HG03460 (cell line): ENCODE results near the gene MPDZ.

ENCODE experiments used
- ATAC-seq: cut with Tn5 transposase; IDR thresholded peaks from one replicate; pipeline ENCODE4 v1.9.1; 2021; ENCODE audit not compliant: unreplicated experiment

MPDZ gene

DNA sequence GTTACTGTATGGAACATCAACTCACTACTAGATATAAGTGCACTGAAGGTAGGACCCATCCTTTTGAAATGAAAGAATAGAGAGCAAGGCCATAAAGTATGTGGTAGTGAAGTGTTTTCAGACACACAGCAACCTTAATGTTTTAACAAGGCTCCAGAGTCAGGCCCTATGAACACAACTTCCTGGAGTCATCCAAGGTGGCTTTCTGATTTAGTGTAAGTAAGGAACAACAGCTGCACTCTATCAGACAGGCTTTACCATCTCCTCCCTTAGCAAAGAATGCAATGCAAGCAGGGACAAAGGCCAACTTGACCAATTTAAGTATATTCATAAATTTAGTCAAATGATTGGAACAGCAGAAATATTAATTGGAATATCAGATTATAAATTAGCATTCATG is 90.1 kb downstream of the MPDZ start:
- no peak for ATAC-seq

DNA sequence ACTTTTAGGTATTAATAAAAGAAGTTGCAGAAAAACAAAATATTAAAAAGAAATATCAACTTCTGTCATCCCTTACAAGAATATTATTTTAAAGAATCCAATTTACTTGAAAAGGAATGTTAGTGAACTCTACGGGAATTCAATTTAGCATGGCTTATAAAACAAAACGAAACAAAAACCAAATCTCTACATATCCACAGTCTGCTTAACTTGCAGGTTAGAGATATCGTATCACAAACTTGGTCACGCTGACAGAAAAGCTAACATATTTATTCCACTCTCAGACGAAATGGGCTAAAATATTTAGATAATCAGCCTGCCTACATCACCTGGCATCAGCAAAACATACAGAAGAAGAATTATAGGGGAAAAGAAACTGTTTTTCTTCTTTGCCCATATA is 92.7 kb downstream of the MPDZ start:
- no peak for ATAC-seq

DNA sequence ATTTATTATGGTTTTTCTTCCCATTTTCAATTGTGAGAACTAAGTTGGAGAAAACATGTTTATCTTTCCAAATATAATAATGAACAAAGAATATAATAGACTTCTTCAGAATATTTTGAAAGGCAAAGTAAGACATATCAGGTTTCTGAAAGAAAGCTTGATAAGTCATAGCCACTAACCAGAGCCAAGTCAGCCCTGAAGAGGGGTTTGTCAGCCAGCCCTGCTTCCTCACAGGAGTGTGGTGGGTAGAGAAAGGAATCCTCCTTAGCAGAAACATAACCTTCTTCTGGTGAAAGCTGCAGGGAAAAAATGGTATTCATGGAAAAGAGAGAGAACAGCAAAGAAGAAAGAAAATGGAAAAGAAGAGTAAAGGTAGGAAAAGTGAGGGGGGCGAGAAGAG is 93.4 kb downstream of the MPDZ start:
- no peak for ATAC-seq

DNA sequence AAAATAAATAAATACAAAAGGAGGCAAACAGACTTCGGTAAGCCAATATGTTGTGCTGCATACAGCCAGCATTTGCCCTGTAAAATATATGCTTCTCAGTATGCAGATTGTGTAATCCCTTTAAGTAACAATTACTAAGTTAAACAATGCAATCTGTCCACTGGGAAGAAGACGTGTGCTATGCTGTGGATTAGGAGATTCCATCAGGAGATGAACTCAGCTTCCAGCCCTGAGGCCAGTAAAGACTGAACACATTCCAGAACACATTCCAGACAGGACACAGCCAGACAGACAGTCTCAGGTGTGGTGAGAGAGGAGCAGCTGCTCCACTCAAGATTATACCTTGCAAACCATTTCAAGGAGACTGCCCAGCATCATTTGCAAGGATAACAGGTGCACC is 97.8 kb downstream of the MPDZ start:
- no peak for ATAC-seq

DNA sequence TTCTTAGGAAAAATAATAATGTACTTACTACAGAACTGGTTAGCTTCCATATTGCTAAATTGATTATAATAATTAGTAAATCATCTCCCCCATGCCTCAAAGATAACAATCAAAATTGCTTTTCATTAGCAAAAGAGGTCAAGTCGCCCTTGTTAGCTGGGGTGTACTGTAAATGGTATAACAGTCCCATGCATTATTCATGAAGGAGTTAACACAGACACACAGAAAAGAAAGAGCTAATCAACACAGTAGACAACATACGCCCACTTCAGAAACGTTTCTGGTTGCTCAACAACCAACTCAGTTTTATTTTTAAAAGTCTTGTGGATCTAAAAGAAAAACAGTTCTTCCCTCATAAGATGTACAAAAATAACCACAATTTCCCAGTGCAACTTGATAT is 100.2 kb downstream of the MPDZ start:
- no peak for ATAC-seq

DNA sequence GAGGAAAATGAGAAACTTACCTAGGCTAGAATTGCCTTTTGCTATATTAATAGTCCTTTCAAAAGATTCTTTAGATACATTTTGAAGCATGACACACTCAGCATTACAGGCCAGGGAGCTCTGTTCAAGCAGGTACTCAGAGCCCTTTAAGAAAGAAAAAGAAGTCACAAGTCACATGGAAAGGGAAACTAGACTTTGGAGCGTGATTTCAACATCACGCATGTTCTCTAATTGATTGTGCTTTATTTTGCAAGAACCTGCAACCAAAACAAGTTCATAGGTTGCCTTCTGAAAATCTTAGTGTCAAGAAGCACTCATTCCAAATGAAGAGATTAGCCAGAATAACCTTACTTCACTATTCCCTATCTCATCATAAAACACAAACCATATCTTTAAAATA is 103.8 kb downstream of the MPDZ start:
- no peak for ATAC-seq

DNA sequence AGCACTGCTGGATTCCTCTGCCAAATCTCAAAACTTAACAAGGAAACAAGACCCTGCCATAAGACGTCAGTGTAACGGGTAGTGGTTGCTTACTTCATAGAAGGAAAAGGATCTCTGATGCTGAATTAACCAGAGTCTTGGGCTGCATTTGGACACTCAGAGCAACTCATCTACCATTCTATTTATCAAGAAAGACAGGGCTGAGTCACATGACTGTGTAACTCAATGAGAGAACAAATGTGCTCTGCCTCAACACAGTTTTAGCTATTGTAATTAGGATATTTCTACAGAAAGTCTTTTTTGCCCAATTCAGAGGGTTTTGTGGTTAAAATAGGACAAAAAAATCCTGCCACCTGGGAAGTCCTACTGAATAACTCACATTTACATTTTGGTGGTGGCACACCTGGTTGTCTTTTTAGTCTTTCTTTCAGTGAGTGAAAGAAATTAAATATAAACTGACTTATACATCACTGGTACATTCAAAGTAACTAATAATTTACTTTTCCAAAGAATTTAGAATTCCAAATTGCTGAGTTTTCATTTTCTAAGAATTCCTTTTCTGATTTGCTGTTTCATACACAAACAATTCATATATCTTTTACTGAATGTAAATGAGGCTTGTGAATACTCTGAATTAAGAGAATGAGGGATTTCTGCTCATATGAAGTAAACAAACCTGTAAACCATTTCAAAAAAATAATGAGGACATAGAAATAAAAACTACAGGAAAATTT is 104.4 kb downstream of the MPDZ start:
- ATAC-seq = no peak

DNA sequence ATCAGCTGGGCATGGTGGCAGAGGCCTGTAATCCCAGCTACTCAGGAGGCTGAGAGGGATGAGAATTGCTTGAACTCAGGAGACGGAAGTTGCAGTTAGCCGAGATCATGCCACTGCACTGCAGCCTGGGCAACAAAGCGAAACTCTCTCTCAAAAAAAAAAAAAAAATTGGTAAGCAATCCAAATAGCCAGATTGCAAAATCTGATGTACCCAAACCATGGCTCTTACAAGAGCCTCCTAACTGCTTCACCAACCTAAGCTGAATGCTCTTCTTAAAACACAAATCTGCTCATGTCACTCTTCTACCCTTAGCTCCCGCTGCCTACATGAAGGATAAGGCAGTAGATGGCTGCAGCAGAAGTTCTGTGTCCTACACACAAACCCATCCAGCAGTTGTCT is 105.9 kb downstream of the MPDZ start:
- ATAC-seq = no peak

DNA sequence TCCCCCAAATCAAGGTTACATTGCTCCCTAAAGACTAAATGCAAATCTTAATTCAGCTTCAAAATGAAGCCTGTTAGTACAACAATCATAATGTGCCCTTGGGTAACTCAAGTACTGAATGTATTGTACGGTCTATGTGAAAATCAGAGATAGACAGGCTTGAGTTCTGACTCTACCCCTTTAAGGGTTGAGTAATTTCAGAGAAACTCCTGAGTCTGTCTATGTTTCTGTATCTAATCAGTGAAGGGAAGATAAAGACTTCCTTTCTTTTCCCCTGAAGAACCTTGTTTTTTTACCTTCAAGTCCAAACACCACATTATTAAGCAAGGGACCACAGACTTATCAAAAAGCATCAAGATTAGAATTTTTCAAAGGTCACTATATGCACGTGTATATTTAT is 108.2 kb downstream of the MPDZ start:
- no peak for ATAC-seq

DNA sequence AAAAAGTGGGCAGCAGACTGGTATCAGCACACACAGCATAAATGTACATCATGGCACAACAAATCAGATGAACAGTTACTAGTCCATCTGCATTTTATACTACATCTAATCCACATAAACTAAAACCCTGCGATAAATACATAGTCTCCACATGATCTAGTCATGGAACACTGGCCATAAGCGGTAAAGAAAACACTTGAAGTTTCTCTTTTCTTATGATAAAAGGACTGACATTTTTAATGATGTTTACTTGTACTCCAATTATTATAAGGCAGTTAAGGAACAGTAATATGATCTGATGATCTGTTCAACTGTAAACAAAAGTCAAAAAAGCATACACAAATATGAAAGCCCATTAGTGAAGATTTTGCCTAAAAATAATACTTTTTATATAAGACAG is 112.5 kb downstream of the MPDZ start:
- no peak for ATAC-seq

DNA sequence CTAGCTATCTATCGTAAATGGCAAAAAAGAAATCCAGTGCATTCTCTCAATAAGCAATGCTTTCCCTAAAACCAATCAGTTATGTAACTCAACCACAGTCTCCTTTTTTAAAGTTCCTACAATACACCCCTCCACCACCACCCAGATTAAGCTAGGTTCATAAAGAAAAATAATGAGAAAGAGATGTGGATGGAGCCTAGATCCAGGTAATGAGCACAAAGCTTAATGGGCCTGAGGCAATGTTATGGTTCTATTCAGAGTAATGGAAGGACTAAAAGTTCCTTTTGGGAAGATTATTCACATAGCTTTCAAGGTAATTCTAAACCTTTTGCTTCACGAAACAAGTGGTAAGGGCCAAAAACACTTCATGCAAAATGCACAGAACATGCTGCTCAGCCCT is 113.5 kb downstream of the MPDZ start:
- ATAC-seq = no peak

DNA sequence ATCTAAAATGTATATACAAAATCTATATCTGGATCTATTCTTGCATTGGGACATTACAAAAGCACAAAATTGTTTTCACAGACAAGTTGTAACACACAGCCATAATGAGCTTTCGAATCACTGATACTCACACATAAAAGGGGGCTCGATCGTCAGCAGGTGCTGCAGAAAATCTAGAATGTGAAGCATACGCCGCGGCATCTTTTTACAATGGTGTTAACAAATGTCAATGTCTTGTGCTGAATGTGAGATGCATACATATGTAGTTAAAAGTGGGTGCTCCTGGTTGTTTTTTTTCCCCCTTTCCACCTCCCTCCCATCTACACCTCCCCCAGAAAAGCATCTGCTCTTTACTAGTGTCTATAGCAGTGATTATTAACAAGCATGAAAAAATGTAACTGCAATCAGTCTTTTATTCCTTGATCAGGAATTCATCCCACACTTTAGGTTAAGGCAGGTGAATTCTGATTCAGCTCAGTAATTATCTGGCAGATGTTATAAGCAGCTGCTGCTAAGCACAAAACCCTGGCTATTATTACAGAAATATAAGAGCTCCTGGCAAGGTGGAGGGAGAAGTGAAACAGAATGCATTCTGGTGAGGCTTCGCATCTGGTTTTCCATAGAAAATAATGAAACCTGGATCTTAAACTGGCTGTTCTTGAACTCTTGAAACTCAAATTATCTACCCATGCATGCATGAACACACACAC is 114.1 kb downstream of the MPDZ start:
- ATAC-seq = no peak

DNA sequence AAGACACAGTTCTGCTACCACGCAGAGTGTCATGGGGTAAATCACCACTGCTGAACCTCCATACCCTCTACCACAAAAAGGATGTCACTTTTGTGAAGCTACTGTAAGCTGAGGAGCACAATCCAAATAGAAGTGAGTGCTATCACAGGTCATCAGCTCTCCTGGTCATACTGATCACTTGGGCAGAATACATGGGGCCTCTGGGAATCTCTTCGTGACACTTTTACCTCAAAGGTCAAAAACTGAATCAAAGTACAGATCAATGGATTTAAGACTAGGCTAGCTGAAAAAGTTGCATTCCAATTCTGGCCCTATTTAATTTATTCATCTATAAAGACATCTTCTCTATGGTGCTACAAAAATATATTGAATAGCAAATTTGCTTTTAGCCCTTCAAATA is 115.5 kb downstream of the MPDZ start:
- ATAC-seq = no peak

DNA sequence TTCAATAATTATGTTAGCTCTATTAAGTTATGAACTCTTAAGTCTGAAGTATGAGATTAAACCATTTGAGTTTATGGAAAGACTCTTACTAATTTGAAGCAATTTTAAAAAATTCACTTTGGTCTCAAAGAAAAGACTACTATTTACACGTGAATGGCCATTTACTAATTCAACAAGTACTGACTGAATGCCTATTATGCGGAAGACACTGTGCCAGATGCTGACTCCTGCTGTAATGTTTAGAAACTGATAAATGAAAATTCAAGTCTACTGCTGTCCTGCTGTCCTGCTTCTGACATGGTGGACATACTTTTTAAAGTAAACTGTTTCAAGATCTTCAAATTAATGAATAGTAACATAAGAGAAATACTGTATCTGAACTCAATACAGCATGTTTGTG is 116.2 kb downstream of the MPDZ start:
- no peak for ATAC-seq

DNA sequence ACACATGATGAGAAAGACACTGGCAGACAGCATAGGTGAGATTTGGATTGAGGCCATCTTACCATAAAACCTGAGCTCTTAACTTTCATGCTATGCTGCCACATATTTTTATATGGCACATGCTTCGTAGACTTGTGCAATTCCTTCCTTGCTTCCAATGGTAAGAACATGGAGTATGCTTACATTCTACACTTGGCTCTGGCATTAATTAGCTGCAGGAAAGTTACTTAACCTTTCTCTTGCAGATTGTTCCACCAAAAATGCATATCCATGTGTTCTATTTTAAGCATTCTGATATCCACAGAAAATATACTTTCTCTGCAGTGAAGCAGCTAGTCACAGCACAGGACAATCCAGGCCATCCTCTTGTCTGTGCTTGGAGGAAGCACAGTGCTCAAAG is 119.4 kb downstream of the MPDZ start:
- ATAC-seq = no peak

DNA sequence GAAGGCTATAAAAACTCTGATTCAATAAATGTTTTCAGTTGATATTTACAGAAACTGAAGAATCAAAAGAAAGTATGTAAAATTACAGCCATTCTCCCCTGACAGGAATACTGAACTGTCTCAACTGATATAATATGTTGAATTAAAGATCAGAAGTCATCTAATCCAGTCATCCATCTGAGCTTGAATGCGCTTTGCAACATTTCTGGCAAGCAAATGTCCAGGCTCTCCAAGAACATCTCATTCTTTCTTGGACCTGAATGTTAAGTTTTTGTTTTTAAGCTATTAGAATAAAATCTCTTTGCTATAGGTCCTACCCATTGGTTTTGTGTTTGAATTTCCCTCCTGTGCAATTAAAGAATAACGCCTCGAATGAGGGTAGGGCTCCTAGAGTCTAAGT is 120.5 kb downstream of the MPDZ start:
- no peak for ATAC-seq

DNA sequence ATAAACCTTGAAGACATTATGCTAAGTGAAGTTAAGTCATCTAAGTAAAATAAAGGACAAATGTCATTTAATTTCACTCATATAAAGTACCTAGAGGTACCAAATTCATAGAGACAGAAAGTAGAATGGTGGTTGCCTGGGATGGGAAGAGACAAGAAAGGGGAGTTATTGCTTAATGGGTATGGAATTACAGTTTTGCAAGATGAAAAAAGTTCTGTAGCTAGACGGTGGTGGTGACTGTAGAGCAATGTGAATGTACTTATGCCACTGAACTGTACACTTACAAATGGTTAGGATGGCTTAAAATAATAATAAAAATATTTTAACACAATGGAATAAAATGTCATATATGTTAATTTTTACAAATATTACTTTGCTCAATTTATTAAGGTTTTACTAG is 128.0 kb downstream of the MPDZ start:
- no peak for ATAC-seq

DNA sequence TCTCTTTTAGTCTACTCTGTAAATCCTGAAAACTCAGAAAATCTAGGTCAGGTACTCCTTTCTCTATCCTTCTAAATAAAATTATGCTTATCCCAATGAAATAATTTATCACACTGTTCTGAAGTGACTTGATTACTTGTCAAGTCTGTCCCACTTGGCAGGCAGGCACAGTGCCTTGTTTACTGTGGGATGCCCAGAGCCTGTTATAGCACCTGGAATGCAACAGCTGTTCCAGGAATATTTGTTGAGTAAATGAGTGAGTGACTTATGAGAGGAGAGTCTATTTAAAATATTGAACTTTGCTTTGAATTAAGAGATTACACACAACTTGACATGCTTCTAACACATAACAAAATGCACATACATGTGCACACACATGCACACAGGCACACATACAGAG is 130.0 kb downstream of the MPDZ start:
- no peak for ATAC-seq

DNA sequence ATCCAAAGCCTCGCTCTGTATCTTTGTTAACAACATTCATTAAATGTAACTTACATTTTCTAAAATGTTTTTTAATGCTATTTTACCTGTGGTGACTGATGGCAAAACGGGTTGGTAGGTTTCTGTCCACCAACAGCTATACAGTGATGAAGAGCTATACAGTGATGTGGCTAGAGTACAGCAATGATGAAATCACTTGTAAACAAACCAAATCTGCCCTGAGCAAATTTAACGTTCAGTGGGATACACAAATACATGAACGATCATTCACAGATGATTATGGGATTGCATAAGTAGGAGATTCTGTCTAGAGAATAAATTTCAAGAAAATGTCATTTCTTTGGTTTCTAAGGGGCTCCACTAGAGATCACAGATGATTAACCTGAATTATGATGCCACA is 132.7 kb downstream of the MPDZ start:
- ATAC-seq = no peak

DNA sequence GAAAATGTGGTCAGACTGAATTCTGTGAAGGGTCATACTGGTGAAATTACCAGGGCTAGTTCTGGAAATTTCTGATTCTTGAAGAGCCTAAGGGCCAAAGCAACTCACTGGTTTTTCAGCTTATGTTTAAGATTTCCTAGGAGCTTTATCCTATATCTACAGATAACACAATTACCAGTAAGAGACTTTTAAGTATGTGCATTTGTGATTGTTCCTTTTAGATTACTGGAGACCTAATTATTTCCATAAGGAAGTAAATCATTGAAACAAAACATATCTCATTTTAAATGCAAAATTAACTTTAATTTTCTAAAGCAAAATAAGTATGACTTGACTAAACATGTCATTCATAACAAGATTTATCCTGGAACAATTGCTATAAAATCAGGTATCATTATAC is 134.2 kb downstream of the MPDZ start:
- no peak for ATAC-seq

DNA sequence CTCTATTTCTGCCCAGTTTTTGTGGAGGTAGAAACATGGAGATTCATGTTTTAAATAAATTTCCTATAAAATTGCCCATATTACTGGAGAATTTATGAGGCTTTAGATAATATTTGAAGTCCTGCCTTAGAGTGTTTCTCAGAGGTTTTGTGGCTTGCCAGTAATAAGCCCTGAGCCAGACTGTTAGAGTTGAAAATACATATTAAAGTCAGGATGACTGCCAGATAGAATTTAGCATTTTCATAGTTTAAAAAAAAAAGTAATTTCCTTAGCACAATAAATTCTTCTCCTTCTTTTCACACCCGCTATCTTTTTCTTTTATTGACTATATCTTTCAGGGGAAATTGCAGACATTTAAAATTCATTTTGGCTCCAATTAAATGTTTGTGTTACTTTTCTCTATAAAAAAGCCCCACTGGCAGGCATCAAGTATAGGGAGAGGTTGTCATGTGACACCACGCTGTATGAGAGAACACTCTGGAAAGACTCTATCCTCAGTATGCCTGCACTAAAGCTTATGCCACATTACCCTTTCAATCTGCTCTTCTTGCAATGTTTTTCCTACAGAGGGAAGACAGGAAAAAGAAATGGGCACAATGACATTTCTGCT is 135.2 kb downstream of the MPDZ start:
- no peak for ATAC-seq

DNA sequence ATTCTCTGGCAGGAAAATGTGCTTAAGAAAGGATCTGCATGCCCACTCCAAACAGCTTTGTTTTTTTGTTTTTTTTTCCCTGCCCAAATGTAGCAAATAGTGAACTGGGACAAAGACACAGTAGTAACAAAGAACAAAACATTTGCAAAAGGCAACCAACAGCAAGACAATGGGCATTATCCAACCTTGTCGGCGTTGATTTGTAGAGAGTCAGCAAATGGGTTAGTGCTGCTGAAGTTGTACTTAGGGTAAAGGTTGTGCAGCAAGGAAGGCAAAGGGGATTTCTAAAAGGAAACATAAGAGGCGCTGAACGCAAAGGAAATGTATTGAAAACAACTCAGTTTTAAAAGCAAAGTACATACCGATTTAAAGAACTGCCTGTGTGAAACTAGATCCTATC is 136.2 kb downstream of the MPDZ start:
- no peak for ATAC-seq

DNA sequence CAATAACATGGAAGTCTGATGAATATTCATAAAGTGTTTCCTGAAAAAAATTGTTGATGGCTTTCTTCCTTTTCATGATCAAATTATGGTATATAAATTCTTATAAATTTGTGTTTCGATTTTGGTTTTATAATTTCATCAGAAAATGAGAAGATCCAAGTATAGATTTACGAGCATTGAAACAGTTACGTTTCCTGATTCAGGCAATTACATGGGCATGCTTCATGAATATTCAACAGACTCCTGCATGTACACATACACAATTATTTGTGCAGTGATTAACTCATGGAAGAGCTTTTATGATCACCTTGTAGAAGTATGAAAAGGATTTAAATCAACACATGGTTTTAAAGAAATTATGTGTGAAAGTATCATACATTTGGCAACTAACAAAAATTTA is 136.7 kb downstream of the MPDZ start:
- ATAC-seq = no peak
